ENCODE results near the gene SLC7A14. TPM values are rescaled to one million over a fixed set of nuclear protein-coding genes. Genes with fewer than 3 reads are reported as not detected.

The SLC7A14 gene
- total and polyA plus RNA-seq, 8 donors, result 0.09 to 1.9 (median 0.20) TPM

GRCh38 chr3:170506556-170506955, 79.3 kb downstream of the SLC7A14 start:
- TF ChIP-seq CTCF (IDR thresholded peaks at IDR 0.05), result no peak
- WGBS, 2 donors, result 4 to 6% methylated on average over 2 of the region's 2 CpGs
- FAIRE-seq, result no peak
- no peak for DNase-seq
- Histone ChIP-seq H3K4me1 (peaks cover 0 to 4% (median 0%) of the 10 kb centered on the region in 3 donors), H3K4me3 (no peak overlapping the region), H3K27ac (no peak overlapping the region), H3K27me3 (no peaks in the 10 kb centered on the region), H3K9me3 (no peaks in the 10 kb centered on the region), H3K36me3 (no peaks in the 10 kb centered on the region)
- intact Hi-C loops (cut with DNase I), result no loop called here
- peak in 3 of 4 donors; percentile 38 to 71 (median 66) for ATAC-seq

- intact Hi-C loops (cut with DNase I), result no loop called here
- Histone ChIP-seq H3K4me1 (peaks cover 0 to 4% (median 0%) of the 10 kb centered on the region in 3 donors), H3K36me3 (no peaks in the 10 kb centered on the region), H3K27me3 (no peaks in the 10 kb centered on the region), H3K27ac (no peak overlapping the region), H3K4me3 (no peak overlapping the region), H3K9me3 (no peaks in the 10 kb centered on the region)
- DNase-seq (no peak), ATAC-seq (no peak), FAIRE-seq (no peak)
- 12 to 42% methylated on average over 1 of the region's 1 CpG for WGBS, 2 donors
- no peak for TF ChIP-seq CTCF (IDR thresholded peaks at IDR 0.05)
These were observed 83.6 kb downstream of the SLC7A14 start for GRCh38 chr3:170502297-170502696.

- intact Hi-C loops (cut with DNase I), result no loop called here
- H3K27ac ChIP-seq, result no peak overlapping the region
- FAIRE-seq (no peak), ATAC-seq (no peak), DNase-seq (no peak)
- no peak for TF ChIP-seq CTCF (IDR thresholded peaks at IDR 0.05)
- no peaks in the 10 kb centered on the region for H3K27me3 ChIP-seq
- no peak overlapping the region for H3K4me3 ChIP-seq
- H3K9me3 ChIP-seq, result no peaks in the 10 kb centered on the region
- WGBS, 2 donors, result 77 to 85% methylated on average over 7 of the region's 7 CpGs
- no peaks in the 10 kb centered on the region for H3K36me3 ChIP-seq
- H3K4me1 ChIP-seq, result no peaks in the 10 kb centered on the region
These were observed 84.9 kb downstream of the SLC7A14 start for GRCh38 chr3:170500995-170501394.

GRCh38 chr3:170500462-170500861, 85.4 kb downstream of the SLC7A14 start:
- H3K27ac ChIP-seq, result no peak overlapping the region
- 84 to 89% methylated on average over 2 of the region's 2 CpGs for WGBS, 2 donors
- no peaks in the 10 kb centered on the region for H3K27me3 ChIP-seq
- no peak overlapping the region for H3K4me3 ChIP-seq
- ATAC-seq (no peak), DNase-seq (no peak), FAIRE-seq (no peak)
- no peaks in the 10 kb centered on the region for H3K9me3 ChIP-seq
- no peaks in the 10 kb centered on the region for H3K36me3 ChIP-seq
- no peak for TF ChIP-seq CTCF (IDR thresholded peaks at IDR 0.05)
- no peaks in the 10 kb centered on the region for H3K4me1 ChIP-seq
- intact Hi-C loops (cut with DNase I), result no loop called here

GRCh38 chr3:170499562-170500156, 86.2 kb downstream of the SLC7A14 start:
- TF ChIP-seq CTCF (IDR thresholded peaks at IDR 0.05), result peak in 2 of 4 donors; percentile 16 to 17
- FAIRE-seq, result no peak
- DNase-seq, result peak in 2 of 6 donors; percentile 4 to 32
- Histone ChIP-seq H3K4me1 (no peaks in the 10 kb centered on the region), H3K27ac (no peak overlapping the region), H3K9me3 (no peaks in the 10 kb centered on the region), H3K4me3 (no peak overlapping the region), H3K27me3 (no peaks in the 10 kb centered on the region), H3K36me3 (no peaks in the 10 kb centered on the region)
- WGBS, 2 donors, result 32 to 39% methylated on average over 3 of the region's 3 CpGs
- intact Hi-C loops (cut with DNase I), result no loop called here
- ATAC-seq, result peak in 3 of 4 donors; percentile 49 to 75 (median 66)

Data from pancreas (tissue), 10 donors.